Posterior cingulate gyrus (tissue), 11 donors: ENCODE results near the gene INTS6.
"Not testable (repeated sequence)": the region's sequence is repeated elsewhere in the genome, so short reads cannot be mapped to it uniquely, and the experiment has no call there.

ENCODE experiments used
- DNase-seq, 10 donors: peaks; one replicate each; pipeline versions ENCODE4 v3.0.0 to v3.0.0-alpha.2; 2020 to 2021; ENCODE audit warnings: mixed read lengths in 3 of 10
- intact Hi-C: fragments of 100-400 bp; cut with DNase I; formaldehyde crosslinking; loops from one replicate; pipeline ENCODE4 v1.15.1; 2023

The INTS6 gene

DNA sequence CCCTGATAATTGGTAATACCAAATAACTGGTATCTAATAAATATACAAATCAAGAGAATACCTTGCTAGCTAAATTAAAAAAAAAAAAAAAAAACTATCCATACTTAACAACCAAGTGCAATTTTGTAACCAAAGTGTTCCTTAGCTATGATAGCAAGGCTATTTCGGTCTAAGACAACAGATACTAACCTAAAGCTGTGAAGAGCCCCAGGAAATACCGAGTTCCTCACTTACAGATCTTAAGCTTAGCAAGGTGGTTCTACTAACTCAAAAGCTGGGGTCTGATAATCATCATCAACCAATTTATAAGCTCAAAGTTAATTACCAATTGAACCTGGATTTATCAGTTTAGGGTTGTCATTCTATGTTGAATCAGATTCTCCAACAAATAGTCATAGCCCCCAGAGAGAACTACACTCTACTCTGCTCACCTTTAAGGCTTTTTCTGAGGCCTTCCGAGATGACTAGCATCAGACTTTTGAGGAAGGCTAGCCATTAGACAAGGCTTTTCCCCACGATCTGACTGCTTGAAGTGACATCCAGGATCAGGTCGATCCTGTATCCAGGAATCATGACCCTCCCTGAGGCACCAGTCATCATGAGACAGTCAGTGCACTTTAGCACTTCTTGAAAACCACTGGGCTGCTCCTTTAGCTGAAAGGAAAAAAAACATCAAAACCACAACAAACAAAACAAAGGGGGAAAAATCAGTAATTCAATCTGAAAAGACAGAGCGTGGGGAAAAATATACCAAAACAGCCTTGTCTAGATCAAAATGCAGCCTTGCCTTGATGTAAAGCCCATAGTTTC is 31.9 kb downstream of the INTS6 start:
- no peak for DNase-seq
- intact Hi-C loops: loop anchor here (10.0 kb wide), 1 partner anchor 276 kb away; no protein-coding TSS in a partner anchor

DNA sequence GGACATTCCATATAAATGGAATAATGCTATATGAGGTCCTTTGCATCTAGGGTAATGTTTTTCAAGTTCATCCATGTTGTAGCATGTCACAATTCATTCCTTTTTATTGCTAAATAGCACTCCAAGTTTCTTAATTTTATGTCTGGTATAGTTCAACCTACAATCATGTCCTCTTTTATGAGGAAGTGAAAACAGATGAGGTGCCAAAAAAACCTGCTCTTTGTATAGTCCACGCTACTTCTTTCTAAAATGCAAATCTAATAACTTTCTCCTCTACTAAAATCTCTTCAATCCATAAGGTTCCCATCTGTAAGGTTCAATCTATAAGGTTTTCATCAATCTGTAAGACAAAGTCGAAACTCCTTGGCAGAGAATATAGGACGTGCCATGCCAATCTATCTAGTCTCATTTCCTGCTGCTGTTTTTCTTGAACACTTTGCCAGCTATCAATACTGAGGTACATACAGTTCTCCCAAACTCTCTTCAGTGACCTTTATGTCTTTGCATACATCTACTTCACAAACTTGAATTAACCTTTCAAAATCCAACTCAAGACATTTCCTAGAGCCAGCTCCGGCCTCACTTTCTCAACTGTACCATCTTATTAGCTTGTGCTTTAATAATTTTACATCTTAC is 33.7 kb downstream of the INTS6 start:
- intact Hi-C loops: no loop called here
- DNase-seq: no peak

DNA sequence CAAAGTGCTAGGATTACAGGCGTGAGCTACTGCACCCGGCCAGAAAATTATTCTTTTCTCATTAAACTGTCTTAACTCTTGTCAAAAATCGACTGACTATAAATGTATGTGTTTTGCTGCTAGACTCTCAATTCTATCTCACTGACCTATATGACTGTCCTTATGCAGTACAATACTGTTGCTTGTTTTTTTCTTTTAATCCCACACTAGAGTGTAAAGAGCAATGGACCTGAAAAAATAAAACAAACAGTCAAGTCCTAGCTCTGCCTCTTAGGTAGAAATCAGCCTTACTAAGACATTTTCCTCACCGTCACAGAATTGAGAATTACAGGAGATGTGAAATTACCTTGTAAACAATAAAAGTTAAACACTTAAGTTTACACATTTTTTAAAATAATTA is 35.1 kb downstream of the INTS6 start:
- intact Hi-C loops: no loop called here
- DNase-seq: no peak

DNA sequence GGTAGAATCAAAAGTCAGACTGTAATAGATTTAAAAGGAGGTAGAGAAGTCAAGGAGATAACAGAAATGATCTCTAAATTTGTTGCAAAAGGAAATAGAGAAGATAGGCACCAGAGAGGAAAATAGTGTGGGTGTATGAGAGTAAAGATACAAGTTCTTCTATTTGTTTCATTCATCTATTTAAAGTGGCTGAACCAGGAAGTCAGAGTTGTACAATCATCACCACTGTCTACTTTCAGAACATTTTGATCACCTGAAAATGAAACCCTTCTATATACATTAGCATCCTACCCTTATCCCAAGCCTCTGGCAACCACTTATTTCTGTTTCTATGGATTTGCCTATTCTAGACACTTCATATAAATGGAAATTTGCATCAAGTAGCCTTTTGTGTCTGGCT is 36.7 kb downstream of the INTS6 start:
- intact Hi-C loops: no loop called here
- DNase-seq: no peak

DNA sequence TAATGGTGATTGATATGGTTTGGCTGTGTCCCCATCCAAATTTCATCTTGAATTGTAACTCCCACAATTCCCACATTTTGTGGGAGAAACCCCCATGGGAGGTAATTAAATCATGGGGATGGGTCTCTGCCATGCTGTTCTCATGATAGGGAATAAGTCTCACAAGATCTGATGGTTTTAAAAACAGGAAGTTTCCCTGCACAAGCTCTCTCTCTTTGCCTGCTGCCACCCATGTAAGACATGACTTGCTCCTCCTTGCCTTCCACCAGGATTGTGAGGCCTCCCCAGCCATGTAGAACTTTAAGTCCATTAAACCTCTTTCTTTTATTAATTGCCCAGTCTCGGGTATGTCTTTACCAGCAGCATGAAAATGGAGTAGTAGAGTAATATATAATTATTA is 37.5 kb downstream of the INTS6 start:
- not testable (repeated sequence) for DNase-seq

DNA sequence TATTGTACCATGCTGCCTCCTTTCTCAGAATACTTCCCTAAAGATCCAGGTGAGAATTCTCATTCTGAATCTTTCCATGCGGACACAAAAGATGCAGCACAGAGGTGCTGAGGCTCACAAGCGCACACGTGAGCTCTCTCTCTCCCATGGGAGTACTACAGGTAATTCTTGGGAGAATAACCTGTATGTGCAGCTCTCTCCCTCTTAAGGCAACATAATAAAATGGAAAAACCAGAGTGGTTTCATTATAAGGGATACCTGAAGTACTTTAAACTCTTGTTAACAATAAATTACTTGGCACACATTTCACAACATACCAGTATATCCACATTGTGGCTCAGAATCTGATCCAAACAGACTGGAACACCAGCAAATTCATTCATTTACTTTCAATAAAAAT is 40.4 kb downstream of the INTS6 start:
- DNase-seq: no peak
- intact Hi-C loops: no loop called here

More for the DNA sequence above, 37.5 kb downstream of the INTS6 start:
- intact Hi-C loops: not testable (repeated sequence)

DNA sequence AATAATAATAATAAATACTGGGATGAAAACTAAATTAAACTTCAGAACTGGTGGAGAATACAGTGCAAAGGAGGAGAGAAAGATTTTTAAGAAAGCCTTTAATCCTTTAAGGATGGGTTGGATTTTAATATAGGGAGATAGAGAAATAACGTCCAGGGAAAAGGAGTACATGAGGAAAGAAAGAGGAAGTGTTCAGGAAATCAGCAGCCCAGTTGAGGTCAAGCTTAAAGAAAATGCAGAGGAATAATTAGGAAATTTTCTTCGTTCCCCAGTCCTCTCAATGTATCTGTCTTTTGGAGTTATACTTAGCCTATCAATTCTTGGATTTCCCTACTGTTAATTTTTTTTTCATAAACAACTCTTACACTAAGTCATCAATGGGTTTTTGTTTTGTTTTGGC is 47.7 kb downstream of the INTS6 start:
- no peak for DNase-seq
- intact Hi-C loops: no loop called here

DNA sequence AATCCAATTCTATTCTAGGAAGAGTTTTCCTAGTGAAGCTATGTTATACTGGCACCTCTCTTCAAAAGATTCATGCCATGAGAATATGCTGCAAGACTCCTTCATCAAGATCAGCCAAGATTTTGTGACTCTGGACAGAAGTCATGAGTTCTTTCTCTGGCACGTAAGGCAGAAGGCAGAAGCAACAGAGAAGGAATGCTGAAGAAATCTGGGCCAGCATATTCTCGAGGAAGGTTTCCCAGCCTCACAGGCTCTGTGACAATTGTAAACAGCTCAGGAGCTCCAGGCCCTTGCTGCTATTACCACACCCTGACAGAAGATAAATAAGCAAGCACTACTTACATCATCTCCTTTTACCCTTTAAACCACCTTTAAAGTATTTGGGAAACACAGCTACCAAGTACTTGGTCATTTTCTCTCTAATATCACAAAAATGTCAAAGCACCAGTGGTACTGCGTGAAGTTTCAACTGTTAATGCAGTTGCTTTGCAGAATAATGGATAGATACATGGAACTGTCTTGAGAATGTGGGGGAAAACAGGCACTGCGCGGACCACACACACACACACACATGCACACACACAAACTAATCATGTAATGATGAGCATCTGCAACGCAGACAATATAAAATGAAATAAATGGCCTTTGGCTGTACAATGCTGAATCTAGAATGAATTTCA is 55.4 kb downstream of the INTS6 start:
- intact Hi-C loops: no loop called here
- no peak for DNase-seq

DNA sequence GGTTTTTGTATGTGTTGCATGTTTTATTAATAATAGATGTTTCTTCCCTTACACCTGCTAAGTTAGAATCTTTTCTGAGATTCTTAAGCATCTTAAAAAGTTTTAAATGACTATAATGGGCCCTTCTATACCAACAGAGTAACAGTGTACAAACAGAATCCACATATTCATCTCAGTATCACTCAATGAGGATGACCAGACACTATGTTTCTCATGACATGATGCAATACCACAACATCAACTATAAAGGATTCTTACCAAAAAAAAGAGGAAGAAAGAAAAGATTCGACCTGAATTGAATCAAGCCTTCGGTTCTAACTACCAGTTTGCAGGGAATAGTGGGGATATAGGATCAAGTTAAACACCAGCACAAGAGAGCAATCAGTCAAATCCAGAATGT is 56.5 kb downstream of the INTS6 start:
- intact Hi-C loops: no loop called here

DNA sequence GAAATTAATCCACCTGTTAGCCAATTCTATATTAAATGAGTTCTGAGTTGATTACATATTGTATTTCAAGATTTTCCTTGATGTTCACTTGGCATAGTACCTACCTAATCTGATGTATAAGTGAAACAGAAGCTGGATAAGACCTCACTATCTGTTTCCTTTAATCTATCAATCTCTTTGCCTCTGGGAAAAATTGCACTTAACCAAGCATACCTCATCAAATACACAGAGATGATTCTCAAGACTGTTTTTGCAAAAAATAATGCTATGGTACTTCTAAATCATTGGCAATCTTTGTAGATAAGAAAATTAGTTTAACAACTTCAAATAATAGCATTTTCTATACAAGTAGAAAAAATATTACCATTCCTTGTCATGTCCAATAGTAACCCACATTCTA is 58.1 kb downstream of the INTS6 start:
- DNase-seq: no peak
- intact Hi-C loops: no loop called here

More for the DNA sequence above, 56.5 kb downstream of the INTS6 start:
- no peak for DNase-seq

DNA sequence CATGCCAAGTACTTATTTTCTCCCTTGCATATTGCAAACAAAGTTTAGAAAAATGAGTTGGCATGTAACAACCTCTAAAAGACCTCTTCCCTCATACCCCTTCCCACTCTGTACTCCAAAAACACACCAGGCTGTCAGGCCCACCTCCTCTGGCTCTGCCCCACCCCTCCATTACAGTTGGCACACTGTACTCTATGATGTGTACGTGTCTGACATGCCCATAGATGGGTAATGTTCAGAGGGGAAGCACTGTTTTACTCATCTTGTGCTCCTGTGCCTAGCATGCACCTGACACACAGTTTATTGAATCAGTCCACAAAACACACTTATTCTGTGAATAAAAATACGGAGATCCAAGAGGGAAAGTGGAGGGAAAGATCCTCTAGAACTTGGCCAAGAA is 67.7 kb downstream of the INTS6 start:
- DNase-seq: no peak
- intact Hi-C loops: no loop called here

DNA sequence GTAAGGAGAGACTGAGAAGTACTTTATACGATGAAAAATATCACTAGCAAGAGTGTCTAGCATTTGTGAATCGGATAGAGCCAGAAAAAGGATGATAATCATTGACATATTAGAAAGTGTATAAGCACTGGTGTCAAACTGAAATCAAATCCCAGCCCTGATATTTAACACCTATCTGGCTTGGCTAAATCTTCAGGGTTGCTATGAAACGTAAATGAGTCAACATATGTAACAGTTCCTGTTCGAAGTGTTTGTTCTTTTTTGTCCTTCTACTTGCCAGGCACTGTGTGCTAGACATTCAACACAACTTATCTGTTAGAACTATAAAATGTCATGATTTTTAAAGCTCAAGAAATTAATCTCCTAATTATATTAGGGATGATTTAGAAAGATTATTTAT is 72.6 kb downstream of the INTS6 start:
- DNase-seq: no peak
- intact Hi-C loops: no loop called here

DNA sequence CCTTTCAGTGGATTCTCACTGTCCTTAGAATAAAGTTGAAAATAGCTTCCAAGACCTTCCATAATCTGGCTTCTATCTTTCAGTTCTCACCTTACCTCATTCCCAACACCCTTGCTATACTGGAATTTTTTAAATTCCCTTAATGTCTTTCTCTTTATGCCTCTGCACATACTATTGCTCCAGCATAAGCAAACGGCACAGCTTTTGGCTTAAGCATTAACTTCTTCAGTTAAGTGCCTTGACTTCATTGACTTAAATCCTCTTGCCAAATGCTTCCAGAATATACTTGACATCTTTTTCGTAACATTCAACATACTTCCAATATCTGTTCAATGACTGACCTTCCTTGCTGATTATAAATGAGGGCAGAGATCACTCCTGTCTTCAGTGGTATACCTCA is 79.4 kb downstream of the INTS6 start:
- intact Hi-C loops: no loop called here
- DNase-seq: no peak

DNA sequence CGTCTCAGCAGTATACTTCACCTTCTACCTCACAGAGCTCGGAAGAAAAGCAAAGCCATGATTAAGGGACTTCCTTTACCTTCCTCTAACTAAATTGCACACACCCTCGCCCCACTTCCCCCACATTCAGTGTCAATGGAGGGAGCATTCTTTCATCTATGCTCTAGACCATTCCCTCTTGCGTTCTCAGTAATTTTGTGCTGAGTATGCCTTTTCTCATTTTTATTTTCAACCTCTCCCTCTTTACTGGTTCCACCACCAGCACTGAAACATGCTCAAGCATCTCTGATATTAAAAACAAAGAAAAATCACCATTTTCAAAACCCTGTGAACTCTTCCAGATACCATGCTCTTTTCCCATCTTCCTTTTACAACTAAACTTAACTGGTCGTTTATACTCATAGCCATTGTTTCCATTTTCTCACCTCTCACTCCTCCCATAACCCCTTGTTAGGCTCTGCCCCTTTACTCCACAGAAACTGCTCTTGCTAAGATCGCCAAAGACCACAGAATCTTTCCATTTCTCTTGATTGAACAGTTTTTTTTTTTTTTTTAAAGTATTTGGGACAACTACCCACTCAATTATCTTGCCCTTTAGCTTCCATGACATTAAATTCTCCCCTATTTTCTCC is 81.0 kb downstream of the INTS6 start:
- intact Hi-C loops: no loop called here
- no peak for DNase-seq

DNA sequence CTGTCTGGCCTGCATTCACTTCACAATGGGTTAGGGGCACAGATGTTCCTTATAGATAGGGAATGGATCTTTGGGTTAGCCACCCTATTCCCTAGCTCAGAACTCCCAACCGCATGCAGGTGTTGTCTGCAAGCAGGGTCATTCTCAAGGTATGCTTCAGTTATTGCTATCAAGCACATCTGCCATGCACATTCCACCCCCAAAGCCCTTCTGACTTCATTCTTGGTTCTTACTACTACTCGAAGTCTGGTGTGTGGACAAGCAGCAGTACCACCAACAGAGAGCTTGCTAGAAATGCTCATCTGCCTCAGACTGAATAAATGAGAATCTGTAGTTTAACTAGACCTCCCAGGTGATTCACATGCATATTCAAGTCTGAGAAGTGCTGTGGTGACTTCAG is 82.0 kb downstream of the INTS6 start:
- no peak for DNase-seq
- intact Hi-C loops: no loop called here

DNA sequence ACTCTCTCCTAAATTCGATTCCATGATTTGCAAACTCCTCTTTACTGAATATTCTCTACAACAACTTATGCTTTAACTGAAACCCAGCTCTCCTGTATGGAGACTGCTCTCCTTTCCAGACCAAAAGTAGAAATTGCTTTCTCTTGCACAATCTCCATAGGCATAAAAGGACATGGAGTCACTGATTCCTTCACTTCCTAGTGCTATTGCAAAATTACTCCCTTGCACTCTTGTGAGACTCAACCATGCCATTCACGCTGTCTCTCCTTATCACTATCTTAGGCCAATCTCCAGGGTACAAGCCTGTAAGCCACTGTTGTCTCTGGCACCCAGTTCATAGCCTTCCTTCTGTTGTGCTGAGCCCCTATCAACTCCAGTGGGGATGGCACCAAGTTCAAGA is 82.7 kb downstream of the INTS6 start:
- no peak for DNase-seq
- intact Hi-C loops: no loop called here

DNA sequence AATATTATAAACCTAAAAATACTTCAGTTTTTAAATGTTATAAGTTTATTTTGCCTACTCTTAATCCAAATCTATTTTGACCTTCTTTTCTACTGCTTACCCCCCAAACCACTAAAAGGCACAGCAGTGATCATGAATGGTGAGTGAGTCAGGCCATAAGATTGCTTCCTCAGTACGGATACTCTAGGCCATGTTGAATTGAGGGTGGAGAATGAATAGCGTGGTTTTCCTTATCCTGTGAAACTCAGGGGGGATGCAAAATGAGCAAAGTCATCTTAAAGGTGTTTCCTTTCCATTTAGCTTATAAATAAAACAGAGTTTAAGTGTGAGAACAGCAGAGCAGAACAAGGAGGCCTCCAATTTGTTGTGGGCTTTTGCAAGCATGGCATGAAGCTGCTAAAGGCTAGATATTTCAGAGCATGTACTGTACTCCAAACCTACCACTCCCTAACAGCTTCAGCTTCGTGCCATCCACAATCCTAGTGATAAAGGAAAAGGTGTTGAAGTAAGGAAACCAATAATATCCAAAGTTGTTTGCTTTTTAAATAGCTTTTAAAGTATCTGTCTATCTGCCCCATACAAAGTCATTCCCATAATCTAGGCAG is 88.3 kb downstream of the INTS6 start:
- no peak for DNase-seq
- intact Hi-C loops: no loop called here

DNA sequence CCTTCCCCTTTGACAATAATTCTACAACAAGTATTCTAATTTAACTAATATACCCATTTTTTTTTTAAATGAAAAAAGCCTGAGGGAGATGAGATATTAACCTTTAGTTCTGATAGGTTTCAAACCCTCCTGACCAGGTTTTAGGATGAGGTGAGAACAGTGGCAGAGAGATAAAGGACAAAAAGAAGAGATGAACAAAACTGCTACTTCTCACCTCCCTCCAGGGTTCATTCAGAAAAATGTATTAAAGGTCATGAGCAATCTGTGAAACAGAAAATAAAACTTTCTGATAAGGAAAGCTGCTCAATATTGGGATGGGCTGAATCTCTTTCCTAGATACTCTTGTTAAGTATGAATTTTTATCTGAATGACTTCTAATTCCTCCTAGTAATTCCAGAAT is 89.2 kb downstream of the INTS6 start:
- DNase-seq: no peak
- intact Hi-C loops: no loop called here

DNA sequence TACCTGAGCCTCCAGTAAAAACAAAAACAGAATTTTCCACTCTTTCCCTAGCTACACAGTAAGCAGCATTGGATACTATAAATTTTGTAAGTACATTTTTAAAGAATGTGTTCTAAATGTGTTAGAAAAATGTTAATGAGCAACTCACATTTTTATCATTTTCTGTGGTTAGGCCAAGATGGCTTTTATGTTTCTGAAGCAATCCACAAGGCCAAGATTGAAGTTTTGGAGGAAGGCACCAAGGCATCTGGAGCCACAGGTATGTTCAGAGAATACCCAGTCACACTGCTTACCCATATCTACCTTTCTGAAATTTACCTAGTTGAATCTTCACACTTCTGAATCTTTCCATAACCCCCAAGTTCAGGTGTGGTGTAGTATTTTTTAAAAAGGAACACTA is 91.7 kb downstream of the INTS6 start:
- no peak for DNase-seq
- intact Hi-C loops: no loop called here

DNA sequence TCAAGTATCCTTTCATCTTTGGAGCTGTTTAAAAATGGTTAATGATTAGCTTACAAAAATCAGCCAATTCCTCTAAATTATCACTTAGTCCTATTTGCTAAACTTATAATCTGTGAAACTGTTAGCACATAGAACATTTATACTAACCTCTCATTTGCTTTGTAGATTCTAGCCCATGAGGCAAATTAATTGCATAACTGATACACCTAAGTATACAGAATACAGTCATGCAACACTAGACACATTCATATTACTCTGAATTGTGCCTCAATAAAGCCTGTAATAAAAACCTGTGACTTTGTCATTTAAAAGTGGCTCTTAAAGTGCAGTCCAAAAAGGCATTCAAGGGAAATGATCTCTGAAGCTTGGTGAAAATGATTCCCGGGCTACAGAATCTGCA is 92.3 kb downstream of the INTS6 start:
- DNase-seq: no peak
- intact Hi-C loops: no loop called here

DNA sequence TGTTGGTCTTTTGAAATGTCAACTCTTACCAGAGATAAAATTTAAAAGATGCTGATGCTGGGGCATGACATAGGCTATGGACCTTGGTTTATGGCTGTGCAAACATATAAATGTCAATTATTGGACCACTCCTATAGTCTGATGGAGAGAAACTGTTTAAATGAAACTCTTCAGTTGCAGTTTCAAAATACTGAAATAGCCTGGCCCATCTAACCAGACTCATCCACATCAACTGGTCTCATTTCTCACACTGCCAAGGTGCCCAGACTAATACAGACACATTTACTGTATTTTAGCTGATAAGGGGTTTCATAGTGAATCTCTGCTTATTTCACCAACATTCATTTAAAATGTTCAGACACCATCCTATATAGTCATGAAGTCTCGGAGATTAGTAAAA is 93.5 kb downstream of the INTS6 start:
- intact Hi-C loops: no loop called here
- DNase-seq: no peak
